ENCODE measurements around the gene GJA3. TPM values are rescaled to one million over a fixed set of nuclear protein-coding genes. Genes with fewer than 3 reads are reported as not detected.

The GJA3 gene
- total and polyA plus RNA-seq, 9 donors = 0.08 to 0.34 (median 0.15) TPM; not detected in 2

- intact Hi-C loops (cut with DNase I) = no loop called here
- no peaks in the 10 kb centered on the region for H3K27me3 ChIP-seq
- DNase-seq = no peak
- no peaks in the 10 kb centered on the region for H3K4me1 ChIP-seq (ENCODE audit: insufficient read depth)
- H3K36me3 ChIP-seq = no peaks in the 10 kb centered on the region
- 73 to 81% (median 79%) methylated on average over 9 of the region's 9 CpGs for WGBS, 3 donors
- no peaks in the 10 kb centered on the region for H3K9me3 ChIP-seq
- H3K4me3 ChIP-seq = no peak overlapping the region
- TF ChIP-seq, protein P1, sequence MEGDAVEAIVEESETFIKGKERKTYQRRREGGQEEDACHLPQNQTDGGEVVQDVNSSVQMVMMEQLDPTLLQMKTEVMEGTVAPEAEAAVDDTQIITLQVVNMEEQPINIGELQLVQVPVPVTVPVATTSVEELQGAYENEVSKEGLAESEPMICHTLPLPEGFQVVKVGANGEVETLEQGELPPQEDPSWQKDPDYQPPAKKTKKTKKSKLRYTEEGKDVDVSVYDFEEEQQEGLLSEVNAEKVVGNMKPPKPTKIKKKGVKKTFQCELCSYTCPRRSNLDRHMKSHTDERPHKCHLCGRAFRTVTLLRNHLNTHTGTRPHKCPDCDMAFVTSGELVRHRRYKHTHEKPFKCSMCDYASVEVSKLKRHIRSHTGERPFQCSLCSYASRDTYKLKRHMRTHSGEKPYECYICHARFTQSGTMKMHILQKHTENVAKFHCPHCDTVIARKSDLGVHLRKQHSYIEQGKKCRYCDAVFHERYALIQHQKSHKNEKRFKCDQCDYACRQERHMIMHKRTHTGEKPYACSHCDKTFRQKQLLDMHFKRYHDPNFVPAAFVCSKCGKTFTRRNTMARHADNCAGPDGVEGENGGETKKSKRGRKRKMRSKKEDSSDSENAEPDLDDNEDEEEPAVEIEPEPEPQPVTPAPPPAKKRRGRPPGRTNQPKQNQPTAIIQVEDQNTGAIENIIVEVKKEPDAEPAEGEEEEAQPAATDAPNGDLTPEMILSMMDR (IDR thresholded peaks at IDR 0.05) = no peak
- TF ChIP-seq POLR2A (IDR thresholded peaks at IDR 0.05) (no peak), EP300 (IDR thresholded peaks at IDR 0.05) (no peak)
- no peak overlapping the region for H3K27ac ChIP-seq
Measured at GRCh38 chr13:20150561-20150960, 10.3 kb downstream of the GJA3 start.

GRCh38 chr13:20149762-20150161, 11.1 kb downstream of the GJA3 start:
- TF ChIP-seq EP300 (IDR thresholded peaks at IDR 0.05) (no peak), POLR2A (IDR thresholded peaks at IDR 0.05) (no peak)
- TF ChIP-seq, protein P1 (IDR thresholded peaks at IDR 0.05) = no peak
- intact Hi-C loops (cut with DNase I) = no loop called here
- Histone ChIP-seq H3K36me3 (no peaks in the 10 kb centered on the region), H3K9me3 (no peaks in the 10 kb centered on the region), H3K27ac (no peak overlapping the region), H3K27me3 (no peaks in the 10 kb centered on the region), H3K4me3 (no peak overlapping the region), H3K4me1 (ENCODE audit: insufficient read depth) (no peaks in the 10 kb centered on the region)
- 55 to 61% (median 57%) methylated on average over 9 of the region's 9 CpGs for WGBS, 3 donors
- DNase-seq = no peak

- WGBS, 3 donors = 82 to 90% (median 87%) methylated on average over 16 of the region's 16 CpGs
Measured at GRCh38 chr13:20148501-20149183, 12.2 kb downstream of the GJA3 start.

DNA sequence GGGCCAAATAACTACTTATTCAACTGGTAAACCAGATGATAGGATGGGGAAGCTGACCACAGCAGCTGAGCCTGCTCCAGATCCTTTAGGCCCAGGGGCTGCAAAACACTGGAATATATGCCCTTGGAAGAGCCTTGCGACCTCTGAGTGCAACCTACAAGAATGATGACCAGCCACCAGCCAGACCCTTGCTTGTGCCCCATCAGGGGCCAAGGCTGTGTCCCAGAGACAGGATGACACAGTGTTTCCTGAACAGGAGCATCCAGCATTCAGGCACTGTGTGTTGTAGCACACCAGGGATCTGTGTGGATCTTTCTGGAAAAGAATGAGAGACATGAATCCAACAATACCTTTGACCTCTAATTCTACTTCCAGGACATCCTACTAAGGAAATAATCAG, 14.5 kb downstream of the GJA3 start:
- no peaks in the 10 kb centered on the region for H3K4me1 ChIP-seq (ENCODE audit: insufficient read depth)
- TF ChIP-seq EP300 (IDR thresholded peaks at IDR 0.05) = no peak
- no peak overlapping the region for H3K4me3 ChIP-seq
- DNase-seq = no peak
- H3K27me3 ChIP-seq = no peaks in the 10 kb centered on the region
- H3K27ac ChIP-seq = no peak overlapping the region
- intact Hi-C loops (cut with DNase I) = no loop called here
- no peaks in the 10 kb centered on the region for H3K9me3 ChIP-seq
- 84 to 92% (median 87%) methylated on average over 1 of the region's 1 CpG for WGBS, 3 donors
- no peaks in the 10 kb centered on the region for H3K36me3 ChIP-seq

More at GRCh38 chr13:20148501-20149183, 12.2 kb downstream of the GJA3 start:
- intact Hi-C loops (cut with DNase I) = no loop called here
- no peak overlapping the region for H3K4me3 ChIP-seq
- no peak for TF ChIP-seq POLR2A (IDR thresholded peaks at IDR 0.05)
- TF ChIP-seq, protein P1 (IDR thresholded peaks at IDR 0.05) = no peak
- no peak for TF ChIP-seq EP300 (IDR thresholded peaks at IDR 0.05)
- no peaks in the 10 kb centered on the region for H3K36me3 ChIP-seq
- H3K4me1 ChIP-seq (ENCODE audit: insufficient read depth) = no peaks in the 10 kb centered on the region
- no peak overlapping the region for H3K27ac ChIP-seq
- H3K27me3 ChIP-seq = no peaks in the 10 kb centered on the region
- H3K9me3 ChIP-seq = no peaks in the 10 kb centered on the region
- DNase-seq = no peak

GRCh38 chr13:20145521-20145920, 15.3 kb downstream of the GJA3 start:
- TF ChIP-seq, protein P1 (IDR thresholded peaks at IDR 0.05) = no peak
- TF ChIP-seq POLR2A (IDR thresholded peaks at IDR 0.05) (no peak), EP300 (IDR thresholded peaks at IDR 0.05) (no peak)
- H3K27me3 ChIP-seq = no peaks in the 10 kb centered on the region
- WGBS, 3 donors = 72 to 75% (median 74%) methylated on average over 7 of the region's 7 CpGs

More at GRCh38 chr13:20145521-20145920, 15.3 kb downstream of the GJA3 start:
- intact Hi-C loops (cut with DNase I) = no loop called here
- no peaks in the 10 kb centered on the region for H3K36me3 ChIP-seq
- H3K4me3 ChIP-seq = no peak overlapping the region
- no peak for DNase-seq
- H3K4me1 ChIP-seq (ENCODE audit: insufficient read depth) = no peaks in the 10 kb centered on the region
- H3K9me3 ChIP-seq = no peaks in the 10 kb centered on the region
- H3K27ac ChIP-seq = no peak overlapping the region

Data from ovary (tissue), 9 donors.